GM06990 (cell line): ENCODE measurements around the gene GTF2I.
A peak's percentile ranks its signal among the peaks of the same experiment; 100 is the strongest.
"Not testable (repeated sequence)": the region's sequence is repeated elsewhere in the genome, so short reads cannot be mapped to it uniquely, and the experiment has no call there.

Experiments
- DNase-seq: peaks from one replicate; pipeline ENCODE4 v3.0.0-alpha.2; 2011; ENCODE audit not compliant: insufficient read length; ENCODE audit errors: extremely low read depth
- H3K27me3 ChIP-seq: replicated peaks from 2 replicates; pipeline ENCODE4 v1.6.0; 2011; ENCODE audit warnings: low read length; ENCODE audit not compliant: control insufficient read depth, insufficient read depth
- H3K36me3 ChIP-seq: 2 replicates; pipeline ENCODE4 v1.5.1; 2011; ENCODE audit warnings: low read length; ENCODE audit not compliant: control insufficient read depth, insufficient read depth
- H3K4me3 ChIP-seq: replicated peaks from 2 replicates; pipeline ENCODE4 v1.5.1; 2011; ENCODE audit warnings: low read depth, mild to moderate bottlenecking, control low read depth, low read length
- CTCF ChIP-seq: IDR thresholded peaks from 2 replicates; pipeline ENCODE4 v1.5.1; 2011; ENCODE audit warnings: low read length, control low read depth, mild to moderate bottlenecking, inconsistent platforms; ENCODE audit not compliant: insufficient read depth, poor library complexity, severe bottlenecking

The GTF2I gene

DNA sequence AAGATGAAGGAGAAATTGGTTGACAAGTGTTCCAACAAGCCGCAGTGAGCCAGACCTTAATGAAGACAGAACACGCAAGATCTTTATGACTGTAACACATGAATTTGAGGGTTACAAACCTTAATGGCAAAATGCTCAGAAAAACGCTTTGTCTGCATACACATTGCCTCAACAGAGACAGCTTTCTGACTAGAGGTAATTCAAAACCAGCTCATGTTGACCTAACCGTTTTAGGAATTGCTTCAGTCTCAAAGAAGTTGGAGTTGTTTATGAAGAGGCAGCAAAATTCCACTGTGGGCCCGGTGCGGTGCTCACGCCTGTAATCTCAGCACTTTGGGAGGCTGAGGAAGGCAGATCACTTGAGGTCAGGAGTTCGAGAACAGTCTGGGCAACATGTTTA, 2.2 kb upstream of the GTF2I start:
- no peak for TF ChIP-seq CTCF
- H3K4me3 ChIP-seq, result no peak overlapping the region
- no peaks in the 10 kb centered on the region for H3K36me3 ChIP-seq
- H3K27me3 ChIP-seq, result no peaks in the 10 kb centered on the region
- no peak for DNase-seq

DNA sequence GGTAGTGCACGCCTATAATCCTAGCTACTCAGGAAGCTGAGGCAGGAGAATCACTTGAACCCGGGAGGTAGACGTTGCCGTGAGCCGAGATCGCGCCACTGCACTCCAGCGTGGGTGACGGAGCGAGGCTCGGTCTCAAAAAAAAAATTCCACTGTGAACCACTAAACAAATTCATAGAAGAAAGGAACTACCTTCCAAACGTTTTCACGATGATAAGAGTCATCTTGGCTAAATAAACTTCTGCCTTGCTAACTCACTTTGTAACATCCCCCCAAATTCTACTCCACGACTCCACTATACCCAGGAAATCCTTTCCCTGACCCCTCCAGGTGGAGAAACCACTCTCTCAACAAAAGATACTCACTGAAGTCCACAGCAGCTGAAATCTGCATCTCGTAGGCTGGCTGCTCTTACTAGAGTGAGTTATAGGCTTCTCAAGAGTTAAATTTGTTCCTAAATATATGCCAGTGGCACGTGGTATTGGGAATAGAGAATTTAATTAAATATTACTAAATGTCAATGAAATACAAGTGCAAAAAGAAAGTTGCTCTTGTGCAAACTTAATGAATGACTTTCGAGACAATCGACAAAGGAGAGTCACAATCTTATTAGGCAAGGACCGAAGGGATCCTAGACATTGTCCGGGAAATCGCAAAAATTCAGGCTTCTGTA, 1.6 kb upstream of the GTF2I start:
- H3K27me3 ChIP-seq, result no peaks in the 10 kb centered on the region
- peak overlapping the region; percentile 83 for H3K4me3 ChIP-seq
- no peak for TF ChIP-seq CTCF
- DNase-seq, result no peak
- no peaks in the 10 kb centered on the region for H3K36me3 ChIP-seq

- TF ChIP-seq CTCF, result peak; percentile 34
- peak; percentile 40 for DNase-seq
Observed at GRCh38 chr7:74656441-74656836, 1.1 kb upstream of the GTF2I start.

DNA sequence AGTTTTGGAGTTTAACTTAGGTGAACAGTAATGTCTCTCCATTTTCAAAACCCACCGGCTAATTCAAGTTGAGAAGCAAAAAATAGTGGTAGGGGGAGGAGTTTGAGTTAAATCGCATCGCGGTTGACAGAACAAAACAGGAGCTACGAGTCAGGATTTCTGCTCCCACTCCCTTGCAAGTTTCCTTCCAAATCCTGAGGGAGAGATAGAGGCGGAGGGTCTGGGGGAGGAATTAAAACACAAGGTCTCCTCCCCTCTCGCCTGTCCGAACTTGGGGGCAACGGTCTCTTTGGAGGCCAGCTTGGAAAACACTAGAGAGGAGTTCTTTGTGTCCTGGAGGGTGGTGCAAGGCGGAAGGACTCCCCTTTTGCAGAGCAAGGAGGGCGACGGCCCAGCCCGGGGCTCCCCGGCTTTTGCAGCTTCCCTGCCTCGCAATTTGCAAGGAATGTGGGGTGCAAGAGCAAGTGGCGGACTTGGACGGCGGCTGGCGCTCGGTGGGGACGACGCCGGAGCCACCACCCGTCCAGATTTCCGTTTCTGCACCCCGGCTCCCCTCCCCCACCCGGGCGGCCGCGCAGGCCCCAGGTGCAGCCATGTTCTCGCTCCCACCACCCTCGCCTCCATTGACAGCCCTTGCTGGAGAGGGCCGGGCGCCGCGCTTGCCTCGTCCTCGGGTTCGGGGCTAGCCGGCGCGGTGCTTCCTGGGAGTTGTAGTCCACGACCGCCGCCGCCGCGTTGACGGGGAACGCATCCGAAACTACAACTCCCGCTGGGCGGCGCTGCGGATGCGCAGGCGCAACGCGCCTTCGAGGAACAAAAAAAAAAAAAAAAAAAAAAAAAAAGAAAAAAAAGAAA, 454 bp upstream of the GTF2I start:
- DNase-seq, result peak; percentile 98
- TF ChIP-seq CTCF, result peak; percentile 4
- H3K36me3 ChIP-seq, result no peaks in the 10 kb centered on the region
- peak overlapping the region; percentile 83 for H3K4me3 ChIP-seq
- H3K27me3 ChIP-seq, result no peaks in the 10 kb centered on the region

More at GRCh38 chr7:74656441-74656836, 1.1 kb upstream of the GTF2I start:
- H3K36me3 ChIP-seq, result no peaks in the 10 kb centered on the region
- no peaks in the 10 kb centered on the region for H3K27me3 ChIP-seq
- peak overlapping the region; percentile 83 for H3K4me3 ChIP-seq

DNA sequence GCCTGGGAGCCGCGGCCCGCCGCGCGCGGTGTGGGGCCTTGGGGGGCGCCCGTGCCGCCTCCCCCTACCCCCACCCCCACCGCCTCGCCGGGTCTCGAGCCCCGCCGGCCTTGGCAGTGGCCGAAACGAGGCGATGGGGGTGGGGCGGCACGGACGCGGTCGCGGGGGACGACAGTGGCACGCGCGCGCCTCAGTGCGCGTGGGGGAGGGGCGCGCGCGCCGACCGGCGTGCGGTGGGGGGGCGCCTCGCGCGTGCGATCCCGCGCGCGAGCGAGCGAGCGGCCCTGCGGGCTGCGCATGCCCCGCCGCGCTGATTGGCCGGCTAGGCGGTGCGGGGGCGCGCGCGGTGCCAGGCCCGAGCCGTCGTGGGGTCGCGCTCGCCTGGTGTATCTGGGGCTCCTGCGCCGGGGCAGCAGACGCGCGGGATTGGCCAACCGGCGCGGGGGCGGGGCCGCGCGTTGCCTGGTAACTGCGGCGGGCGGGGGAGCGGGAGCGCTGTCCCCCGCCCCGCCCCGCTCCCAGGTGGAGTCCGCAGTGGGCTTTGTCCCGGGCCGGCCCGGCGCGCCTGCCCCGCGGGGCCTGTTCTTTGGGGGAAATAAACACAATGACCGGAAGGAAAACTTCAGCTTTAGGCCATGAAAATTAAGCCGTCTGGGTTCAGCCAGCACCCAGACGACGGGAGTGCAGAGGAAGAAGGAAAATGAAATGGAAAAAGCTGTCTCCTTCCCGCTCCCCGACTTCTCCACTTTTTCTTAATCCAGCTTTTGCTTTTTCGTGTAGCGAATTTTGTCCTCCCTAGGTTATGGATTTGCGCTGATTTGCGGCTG, 873 bp downstream of the GTF2I start:
- no peaks in the 10 kb centered on the region for H3K27me3 ChIP-seq
- DNase-seq, result peak; percentile 96
- H3K4me3 ChIP-seq, result peak overlapping the region; percentile 83
- H3K36me3 ChIP-seq, result no peaks in the 10 kb centered on the region
- no peak for TF ChIP-seq CTCF

- H3K4me3 ChIP-seq, result peak overlapping the region; percentile 79
- not testable (repeated sequence) for H3K27me3 ChIP-seq, DNase-seq, H3K36me3 ChIP-seq
Observed at GRCh38 chr7:74660202-74660601, 2.7 kb downstream of the GTF2I start.

DNA sequence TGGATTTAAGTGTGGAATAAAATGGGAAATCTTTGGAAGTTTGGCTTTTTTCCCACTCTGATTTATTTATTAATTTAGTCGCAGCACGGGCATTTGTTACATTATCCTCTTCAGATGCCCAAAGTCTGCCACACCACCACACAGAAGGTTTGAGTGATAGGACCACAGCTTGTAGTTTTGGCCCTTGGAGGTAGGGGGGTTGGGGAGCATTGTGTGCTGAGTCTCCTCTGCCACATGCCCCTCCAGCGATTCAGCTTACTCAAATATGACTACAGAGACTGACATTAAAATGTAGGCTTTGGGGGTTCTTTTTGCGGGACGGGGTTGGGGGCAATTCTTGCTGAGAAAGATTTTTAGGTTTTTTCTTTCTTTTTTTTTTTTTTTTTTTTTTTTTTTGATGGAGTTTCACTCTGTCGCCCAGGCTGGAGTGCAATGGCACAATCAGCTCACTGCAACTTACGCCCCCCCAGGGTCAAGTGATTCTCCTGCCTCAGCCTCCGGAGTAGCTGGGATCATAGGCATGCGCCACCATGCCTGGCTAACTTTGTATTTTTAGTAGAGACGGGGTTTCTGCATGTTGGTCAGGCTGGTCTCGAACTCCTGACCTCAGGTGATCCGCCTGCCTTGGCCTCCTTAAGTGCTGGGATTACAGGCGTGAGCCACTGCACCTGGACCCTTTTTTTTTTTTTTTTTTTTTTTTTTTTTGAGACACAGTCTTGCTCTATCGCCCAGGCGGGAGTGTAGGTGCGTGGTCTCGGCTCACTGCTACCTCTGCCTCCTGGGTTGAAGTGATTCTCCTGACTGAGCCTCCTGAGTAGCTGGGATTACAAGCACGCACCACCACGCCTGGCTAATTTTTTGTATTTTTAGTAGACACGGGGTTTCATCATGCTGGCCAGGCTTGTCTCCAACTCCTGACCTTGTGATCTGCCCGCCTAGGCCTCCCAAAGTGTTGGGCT, 4.6 kb downstream of the GTF2I start:
- not testable (repeated sequence) for DNase-seq
- peak overlapping the region; percentile 79 for H3K4me3 ChIP-seq

More for the DNA sequence above, 4.6 kb downstream of the GTF2I start:
- not testable (repeated sequence) for H3K36me3 ChIP-seq, H3K27me3 ChIP-seq
